DMS53 (cell line): ENCODE results near the gene AGBL4.

Source experiments
- DNase-seq: peaks from one replicate; lab custom pipeline; 2025; lab: John Stamatoyannopoulos, UW

AGBL4 gene

DNA sequence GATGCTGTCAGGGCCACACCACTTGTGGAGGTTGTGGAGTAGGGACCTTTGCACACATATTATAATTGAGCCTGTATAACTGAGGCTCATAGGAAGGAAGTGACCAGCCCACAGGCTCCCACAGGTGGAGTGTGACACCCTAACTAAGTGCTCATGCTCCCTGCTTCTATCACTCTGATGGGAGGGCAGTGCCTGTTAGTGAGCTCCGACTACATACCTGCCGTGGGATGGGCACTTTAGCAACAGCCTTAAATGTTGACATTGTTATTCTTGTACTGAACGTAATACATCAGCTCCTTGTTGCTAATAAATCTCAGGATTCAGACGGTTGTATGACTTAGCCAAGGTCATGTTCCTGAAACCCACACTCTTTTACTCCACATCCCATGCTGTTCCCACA is 1305.0 kb downstream of the AGBL4 start:
- no peak for DNase-seq

DNA sequence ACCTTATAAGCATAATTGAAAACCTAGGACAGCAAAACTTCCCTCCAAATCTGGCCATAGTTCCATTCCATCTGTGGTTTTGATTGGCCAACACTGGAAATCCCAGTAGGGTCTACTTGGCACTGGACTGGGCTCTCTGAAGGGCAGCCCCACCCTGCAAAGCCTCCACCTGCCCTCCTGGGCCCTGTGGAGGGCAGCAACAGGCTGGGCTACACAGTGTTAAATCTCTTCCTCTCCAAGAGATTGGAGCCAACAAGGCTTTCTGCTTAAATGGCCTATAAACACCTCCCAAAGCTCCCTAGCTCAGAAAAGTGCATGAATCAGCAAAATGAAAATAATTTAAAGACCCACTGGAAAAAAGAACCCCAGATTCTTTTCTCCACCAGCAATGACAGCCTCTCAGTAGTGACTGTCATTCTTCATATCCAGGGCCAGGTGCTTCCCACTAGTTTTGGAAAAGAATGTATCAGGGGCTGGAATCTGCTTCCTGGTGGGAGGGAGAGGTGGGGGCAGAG is 1305.6 kb downstream of the AGBL4 start:
- no peak for DNase-seq

DNA sequence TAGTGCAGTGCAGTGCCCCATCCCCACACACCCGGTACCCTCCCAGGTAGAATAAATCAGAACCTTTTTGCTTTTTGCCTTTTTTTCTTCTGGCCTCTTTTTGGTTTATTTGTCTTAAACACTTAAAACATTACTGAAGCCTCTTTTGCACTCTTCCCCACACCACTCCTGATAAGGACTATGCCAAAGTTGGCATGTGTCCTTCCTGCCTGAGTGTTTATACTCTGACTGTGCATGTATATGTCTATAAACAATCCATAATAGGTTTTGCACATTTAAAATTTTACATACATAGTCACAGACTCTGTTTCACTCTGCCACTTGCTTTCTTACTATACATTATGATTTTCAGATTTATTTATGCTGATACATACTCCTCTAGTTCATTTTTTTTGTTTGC is 1306.7 kb downstream of the AGBL4 start:
- no peak for DNase-seq

DNA sequence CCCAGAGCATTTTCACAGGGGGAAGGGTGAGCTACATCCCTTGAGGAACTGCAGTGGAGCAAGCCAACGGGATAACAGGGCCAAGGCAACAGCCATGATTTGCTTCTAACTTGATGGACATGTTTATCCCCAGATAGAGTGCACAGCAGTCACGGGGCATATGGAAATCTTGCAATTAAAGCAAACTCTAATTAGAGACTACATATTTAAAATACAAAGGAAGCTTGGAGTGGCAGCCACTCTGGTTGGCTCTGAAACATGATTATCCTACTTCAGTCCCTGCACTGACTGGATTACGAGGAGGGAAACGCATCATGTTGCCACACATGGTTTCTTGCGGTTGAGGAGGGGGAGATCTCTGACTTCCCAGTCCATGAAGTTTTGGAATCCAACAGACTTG is 1307.8 kb downstream of the AGBL4 start:
- DNase-seq = no peak

DNA sequence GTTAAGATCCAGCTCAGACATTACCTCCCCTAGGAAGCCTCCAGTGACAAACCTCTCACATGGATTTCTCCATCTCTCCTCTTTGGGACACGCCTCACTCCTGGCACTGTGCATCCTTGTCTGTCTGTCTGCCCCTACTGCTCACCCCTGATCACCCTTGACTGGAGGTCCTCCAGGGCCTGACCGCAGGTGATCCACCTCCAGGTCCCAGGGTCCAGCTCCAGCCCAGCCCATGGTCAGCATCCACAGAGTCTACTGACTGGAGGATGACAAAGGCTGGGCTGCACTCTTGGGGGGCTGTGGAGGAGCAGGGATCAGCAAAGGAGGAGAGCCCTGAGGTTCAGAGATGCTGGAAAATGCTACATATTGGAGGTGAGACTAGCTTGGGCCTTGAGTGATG is 1312.8 kb downstream of the AGBL4 start:
- DNase-seq = no peak

DNA sequence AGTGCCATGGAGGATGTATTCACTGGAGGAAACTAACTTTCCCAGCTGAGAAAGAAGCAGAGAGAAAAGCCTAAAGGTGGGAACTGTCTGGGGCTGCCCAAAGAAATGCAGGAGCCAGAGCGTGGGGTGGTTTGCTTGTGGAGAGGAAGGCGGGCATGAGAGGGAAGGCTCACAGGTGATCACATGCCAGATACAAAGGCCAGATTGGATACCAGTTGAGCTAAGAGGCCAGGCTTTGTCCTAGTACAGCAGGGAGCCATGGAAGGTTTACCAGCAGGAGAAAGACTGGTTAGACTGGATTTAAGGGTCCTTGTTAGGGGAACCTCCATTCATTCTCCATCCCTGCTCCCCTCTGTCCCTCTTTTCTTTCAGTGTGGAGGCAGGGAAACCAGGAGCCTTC is 1313.4 kb downstream of the AGBL4 start:
- no peak for DNase-seq

DNA sequence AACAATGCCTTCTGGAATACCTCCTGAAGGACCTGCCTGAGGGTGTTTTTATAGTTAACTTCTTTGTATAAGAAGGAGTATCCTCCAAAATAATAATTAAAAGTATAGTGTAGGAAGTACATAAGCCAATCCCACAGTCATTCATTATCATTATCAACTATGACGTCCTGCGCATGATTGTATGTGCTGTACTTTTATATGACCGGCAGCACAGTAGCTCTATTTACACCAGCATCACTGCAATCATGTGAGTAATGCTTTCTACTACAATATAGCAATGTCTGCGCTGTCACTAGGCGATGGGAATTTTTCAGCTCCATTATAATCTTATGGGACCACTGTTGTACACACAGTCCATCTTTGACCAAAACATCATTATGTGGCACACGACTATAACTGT is 1319.0 kb downstream of the AGBL4 start:
- no peak for DNase-seq

DNA sequence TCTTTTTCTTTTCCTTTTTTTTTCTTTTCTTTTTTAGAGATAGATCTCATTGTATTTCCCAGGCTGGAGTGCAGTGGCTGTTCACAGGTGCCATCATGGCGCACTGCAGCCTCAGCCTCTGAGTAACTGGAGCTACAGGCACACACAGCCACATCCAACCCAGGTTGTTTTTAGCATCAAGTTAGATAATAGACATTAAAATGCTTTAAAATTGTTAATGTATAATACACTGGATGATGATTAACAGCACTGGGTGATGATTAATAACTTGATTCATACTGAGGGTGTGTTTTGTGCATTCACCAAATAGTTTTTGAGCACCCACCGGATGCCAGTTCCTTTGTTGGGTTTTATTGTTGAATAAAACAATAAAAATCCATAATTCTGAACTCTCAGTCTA is 1322.3 kb downstream of the AGBL4 start:
- DNase-seq = no peak

DNA sequence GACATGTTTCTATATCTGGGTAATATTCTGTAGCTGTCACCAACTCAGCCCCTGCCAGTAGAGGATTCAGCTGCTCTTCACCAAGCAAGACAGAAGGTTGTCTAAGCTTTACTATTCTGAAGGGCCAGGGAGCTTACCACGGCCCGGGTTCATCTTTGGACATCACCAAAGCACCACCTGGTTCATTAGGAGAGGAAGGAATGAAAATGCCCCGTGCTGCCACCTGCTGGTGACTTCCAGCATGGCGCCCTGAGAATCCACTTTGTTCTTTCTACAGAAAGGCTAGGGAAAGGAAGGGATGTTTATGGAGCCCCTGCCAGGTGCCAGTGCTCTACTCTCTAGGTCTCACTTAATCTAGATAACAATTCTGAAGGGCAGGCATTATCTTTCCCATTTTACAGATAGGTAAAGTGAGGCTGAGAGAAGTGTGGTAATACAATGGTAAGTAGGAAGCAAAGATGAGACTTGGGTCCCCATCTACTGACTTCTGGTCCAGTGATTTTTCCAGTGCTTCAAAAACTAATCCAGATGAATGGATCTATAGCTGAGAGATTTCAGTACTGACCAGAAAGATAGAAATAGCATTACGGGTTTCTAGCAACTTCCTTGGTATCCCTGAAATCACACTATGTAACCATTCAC is 1326.6 kb downstream of the AGBL4 start:
- DNase-seq = peak; percentile 83

DNA sequence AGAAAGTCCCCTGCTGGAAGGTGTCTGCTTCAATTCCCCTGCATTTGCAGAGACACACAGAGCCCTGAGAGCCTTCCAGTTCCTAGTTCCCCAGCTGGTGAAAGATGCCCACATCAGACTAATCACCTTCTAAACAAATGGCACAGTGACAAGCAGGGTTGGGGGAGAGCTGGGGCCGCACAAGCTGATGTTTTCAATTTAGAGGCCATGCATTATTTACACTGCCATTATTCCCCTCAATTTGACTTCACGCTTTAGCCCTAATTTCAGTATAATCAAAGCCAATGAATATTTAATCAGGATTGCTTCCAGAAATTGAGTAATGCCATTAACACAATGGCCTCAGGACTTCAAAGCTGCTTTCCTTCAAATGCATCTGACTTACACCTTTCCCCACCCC is 1328.6 kb downstream of the AGBL4 start:
- DNase-seq = no peak

DNA sequence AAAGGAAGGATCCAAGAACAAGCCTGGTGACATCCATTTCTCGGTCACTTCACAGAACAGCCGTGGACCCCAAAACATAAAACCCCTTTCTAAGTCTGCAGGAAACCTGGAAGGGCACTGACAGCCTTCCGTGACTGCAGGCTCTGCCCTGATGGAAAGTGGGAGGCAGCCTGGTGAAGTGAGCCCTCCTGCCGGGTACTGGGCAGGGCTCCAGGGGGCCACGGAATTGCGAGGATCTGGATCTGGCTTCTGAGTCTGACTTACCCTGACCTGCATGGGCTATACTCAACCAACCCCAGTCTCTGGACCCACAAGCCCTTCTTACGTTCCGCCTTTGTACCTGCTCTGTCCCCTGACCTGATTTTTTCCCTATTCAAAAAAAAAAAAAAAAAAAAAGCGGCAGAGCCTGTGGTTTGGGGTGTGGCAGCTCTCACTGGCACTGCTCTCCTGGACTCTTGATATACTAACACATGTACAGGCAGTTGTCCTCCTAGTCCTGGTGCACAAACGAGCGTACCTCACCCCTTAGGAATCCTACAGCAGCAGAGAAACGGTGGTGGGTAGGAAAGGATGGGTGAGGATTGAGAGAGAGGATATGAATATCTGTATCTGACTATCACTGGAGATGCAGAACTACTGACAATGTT is 1330.0 kb downstream of the AGBL4 start:
- no peak for DNase-seq

DNA sequence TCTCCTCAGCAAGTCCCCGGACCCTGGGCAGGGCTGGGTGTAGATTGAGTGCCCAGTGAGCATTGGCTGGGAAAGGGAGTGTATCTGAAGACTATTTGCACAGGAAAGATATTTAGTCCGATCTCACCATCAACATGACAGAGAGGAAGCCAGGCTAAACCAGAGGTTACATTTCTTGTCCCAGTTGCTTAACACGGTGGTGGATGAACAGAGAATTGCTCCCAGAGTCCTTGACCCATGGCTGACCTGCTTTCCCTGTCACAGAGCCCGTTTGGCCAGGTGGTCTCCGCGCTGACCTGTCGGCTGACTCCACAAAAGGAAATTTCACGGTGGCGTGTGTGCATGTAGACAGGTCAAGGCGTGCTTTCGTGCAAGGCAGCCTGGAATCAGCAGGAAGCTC is 1330.6 kb downstream of the AGBL4 start:
- DNase-seq = no peak

DNA sequence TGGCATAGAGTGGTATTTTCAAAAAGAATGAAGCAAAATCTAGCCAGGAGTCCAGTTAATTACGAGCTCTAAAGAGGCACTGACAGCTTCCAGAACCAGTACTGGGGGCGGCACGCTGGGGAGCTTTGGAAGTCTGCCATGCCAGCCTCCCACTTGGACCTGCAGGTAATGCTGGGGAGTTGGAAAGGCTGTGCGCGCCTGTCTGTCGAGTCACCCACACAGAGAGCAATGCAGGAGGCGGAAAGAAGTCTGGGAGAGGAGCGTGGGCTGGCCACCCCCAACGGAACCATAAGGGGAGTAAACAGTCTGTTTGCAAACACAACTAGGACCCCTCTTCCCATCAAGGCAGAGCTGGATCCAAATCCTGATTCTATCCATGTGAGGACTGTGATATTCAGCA is 1331.5 kb downstream of the AGBL4 start:
- no peak for DNase-seq

DNA sequence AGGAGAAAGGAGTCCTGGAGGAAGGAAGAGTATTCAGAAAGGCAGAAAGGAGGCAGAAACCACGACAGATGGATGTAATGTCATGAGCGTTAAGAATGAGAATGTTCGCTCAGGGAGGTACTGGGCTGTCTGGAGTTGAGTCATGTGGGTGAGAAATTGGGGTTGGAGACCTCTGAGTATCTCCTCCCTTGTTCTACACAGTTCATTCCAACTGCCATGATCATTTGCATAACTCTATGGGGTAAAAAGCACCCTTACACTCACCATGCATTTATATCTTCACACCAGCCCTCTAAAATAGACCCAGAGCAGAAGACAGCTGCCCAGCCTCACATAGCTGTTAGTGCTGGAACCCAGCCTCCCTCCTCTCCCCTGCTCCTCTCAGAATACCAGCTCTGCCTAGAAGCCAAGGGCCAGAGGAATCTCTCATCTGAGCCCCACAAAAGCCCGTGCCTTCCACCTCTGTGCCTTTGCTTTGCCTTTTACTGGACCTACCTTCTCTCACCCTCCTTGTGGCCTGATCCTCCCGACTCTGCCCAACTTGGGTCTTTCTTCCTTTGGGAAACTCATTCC is 1332.2 kb downstream of the AGBL4 start:
- DNase-seq = no peak

DNA sequence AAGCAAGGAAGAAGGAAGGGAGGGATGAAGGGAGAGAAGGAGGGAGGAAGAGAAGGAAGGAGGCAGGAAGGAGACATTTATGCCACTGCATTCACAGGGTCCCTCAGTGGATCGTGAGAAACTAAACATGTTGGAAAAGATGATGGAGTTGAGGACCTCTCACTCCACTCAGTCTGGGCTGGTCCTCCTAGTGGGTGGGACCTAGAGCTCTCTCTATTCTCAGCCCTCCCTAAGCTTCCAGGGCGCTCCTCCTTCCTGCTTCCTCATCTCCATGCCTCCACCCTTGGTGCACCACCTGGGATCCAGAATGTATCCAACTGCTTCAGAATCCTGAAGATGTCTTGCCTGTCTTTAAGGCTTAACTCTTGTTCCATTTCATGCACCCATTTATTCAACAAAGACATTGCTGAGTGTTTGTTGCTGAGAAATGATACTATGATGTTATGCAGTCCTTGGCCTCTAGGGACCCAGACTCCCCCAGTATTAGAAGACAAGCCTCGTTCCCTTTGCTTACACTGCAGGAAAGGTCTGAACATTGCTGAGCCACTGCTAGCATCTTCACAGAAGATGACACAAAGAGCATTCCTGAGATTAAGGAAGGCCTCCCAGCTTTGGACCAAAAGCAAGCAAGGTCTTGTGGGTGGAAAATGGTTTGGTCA is 1335.5 kb downstream of the AGBL4 start:
- peak; percentile 62 for DNase-seq

DNA sequence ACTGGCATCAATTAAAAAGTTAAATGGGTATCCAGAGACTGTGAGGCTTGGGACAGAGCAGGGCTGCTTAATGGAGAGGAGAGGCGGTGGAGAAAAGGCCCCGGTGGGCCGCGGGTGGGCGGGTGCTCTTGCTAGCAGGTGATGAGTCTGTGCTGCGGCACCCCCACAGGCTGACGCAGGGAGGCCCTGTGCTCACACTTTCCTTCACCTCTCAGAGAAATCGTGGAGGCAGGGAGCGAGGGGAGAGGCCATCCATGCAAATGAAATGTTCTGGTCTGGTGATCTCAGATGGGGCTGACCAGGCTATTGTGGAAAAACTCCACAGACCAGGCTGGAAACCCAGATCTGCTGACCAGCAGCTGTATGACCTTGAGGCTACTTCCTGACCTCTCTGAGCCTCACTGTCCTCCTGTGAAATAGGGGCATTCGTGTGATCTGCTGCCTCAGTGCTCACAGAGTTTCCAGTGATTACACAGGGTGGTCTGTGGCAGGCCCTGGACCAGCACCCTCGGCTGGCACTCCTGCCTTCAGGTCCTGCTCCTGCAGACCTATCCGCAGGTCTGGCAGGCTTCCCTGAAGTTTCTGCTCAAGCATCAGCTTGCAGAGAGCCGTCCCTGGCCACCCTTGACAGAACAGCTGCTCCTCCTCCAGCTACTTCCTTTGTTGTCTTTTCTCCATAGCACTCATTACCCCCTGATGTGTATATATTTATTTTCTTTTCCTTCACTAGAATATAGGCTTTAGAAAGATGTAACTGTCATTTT is 1336.3 kb downstream of the AGBL4 start:
- peak; percentile 42 for DNase-seq

DNA sequence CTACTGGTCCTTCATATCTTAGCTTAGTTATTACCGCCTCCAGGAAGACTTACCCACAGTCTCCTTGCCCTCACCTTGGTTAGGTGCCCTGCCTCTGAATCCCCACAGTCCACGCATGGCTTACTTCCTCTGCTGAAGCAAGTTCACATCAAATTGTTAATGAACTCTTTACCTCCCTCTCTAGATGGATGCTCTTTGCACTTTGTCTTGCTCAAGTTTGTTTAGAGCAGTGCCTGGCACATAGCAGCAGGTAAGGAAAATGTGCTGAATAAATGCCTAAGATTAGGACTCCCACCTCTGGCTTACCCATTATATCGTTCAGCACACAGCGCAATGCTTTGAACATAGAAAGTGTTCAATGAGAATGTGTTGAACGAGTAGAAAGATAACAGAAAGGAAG is 1337.6 kb downstream of the AGBL4 start:
- no peak for DNase-seq

DNA sequence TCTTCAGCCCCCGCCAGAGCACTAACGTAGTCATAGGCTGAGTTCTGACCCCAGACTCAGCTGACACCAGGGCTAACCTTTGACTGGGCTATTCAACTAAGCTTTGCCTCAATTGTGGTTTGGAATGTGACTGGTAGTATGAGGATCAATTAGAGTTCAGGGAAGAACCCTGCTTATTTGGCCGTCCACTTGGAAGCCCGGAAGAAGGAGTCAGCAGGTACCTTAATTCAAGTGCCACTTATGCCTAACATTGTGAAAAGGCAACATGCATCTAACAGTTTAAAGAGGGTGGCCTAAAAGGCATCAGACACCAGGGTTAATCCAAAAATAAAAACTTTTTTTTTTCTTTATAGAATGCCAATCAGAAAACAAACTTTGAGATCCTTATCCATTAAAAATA is 1339.4 kb downstream of the AGBL4 start:
- no peak for DNase-seq

DNA sequence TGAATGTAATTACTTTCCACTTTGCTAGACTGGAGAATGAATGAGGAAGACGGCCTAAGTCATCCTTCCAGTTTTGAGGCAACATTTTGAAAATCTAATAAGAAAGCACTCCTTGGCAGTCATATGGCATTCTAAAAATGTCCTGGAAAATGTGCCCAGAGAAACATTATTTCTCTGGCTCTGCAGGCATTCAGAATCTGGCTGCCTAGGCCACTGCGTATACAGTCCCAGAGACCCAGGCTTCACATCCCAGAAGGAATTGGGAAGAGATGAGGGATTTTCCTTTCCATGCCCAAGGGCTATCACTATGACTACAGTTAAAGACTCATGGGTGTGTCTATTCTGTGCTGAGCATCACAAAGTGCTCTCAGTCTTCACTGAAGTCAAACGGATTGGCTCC is 1339.9 kb downstream of the AGBL4 start:
- no peak for DNase-seq

DNA sequence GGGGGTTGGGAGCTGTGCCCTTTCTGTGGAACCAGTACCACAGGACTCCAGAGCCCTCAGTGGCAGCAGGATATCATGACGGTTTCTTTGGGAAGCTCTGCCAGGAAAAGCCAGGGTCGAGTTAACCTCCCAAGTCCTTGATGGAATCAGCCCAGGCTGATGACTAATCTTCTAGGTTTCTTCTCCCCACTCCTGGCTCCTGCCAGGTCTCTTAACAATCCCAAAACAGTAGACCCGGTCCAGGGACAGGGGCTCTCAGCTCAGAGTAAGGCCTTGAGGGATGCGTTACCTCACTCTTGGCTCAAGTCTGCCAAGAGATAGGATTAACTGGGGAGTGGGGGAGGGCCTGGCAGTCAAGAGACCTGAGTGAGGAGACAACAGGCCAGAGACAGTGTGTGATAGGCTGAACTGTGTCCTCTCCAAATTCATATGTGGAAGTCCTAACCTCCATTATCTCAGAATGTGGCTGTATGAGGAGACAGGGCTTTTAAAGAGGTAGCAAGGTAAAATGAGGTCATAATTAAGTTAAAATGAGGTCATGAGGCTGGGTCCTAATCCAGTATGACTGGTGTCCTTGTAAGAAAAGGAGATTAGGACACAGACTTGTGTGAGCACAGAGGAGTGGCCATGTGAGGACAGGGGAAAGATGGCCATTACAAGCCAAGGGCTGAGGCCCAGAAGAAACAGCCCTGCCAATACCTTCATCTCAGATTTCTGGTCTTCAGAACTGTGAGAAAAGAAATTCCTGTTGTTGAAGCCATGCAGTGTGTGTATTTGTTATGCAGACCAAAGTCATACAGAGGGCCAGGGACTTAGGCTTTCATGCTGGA is 1342.1 kb downstream of the AGBL4 start:
- DNase-seq = no peak

DNA sequence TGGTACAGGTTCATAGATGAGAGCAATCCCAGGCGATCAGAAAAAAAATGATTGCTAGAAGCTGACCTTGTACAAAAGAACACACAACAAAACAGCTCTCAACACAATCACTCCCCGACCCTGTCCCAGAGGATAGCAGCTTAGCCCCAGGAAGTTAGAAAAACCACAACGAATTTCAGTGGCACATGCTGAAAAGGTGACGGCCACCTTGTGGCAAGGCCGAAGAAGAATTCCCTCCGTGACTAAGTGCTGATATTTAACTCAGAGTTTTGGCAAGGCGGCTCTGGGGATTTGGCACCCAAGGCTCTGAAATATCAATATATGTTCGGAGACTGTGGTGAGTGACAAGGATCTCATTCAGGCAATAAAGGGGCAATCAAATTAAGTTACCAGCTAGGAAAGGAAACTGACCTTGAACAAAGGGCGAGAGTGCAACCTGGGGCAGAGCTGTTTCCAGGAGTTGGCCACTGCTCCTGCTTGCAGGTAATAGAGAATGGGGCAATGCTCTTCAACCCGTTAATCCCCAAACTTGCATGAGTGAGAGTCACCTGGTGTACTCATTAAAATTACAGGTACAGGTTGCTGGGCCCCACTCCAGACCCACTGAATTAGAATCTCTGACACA is 1343.2 kb downstream of the AGBL4 start:
- no peak for DNase-seq
